ENCODE results near the gene SEPTIN1. TPM values are rescaled to one million over a fixed set of nuclear protein-coding genes. Genes with fewer than 3 reads are reported as not detected.

SEPTIN1 gene
- total and polyA plus RNA-seq, 2 donors (not counting 1 experiment from before 2014, with no cell fraction given): 0.17 TPM; not detected in 1

GRCh38 chr16:30377812-30378235 lies 4.5 kb downstream of the SEPTIN1 start:
- H3K4me3 ChIP-seq (replicated peaks in 1 of 4; ENCODE audit: control extremely low read depth in 1 of 4, insufficient read depth in 1 of 4, low read depth in 3 of 4, low read length in 4 of 4): peak overlapping the region; percentile 25 to 75 (median 52)
- peak overlapping the region; percentile 78 for H3K9ac ChIP-seq (ENCODE audit: insufficient read depth, low read length)
- no peaks in the 10 kb centered on the region for H3K9me3 ChIP-seq (ENCODE audit: control insufficient read depth, insufficient read depth, low read depth, low read length)
- peak overlapping the region; percentile 64 for H3K4me2 ChIP-seq (ENCODE audit: extremely low read depth, insufficient read depth, low read length)
- peaks cover 9% of the 10 kb centered on the region for H3K4me1 ChIP-seq (ENCODE audit: control insufficient read depth, extremely low read depth, insufficient read depth, low read length)
- H4K20me1 ChIP-seq (ENCODE audit: control insufficient read depth, extremely low read depth, insufficient read depth, low read length): no peaks in the 10 kb centered on the region
- H2AFZ ChIP-seq (ENCODE audit: low read length): peak overlapping the region; percentile 88
- TF ChIP-seq EZH2 (IDR thresholded peaks at IDR 0.05; ENCODE audit: low read length, missing control alignments) (no peak), CTCF (conservative IDR thresholded peaks at IDR 0.05 in 1 of 2, IDR thresholded peaks at IDR 0.05 in 1 of 2; ENCODE audit: low read depth in 1 of 2, low read length in 2 of 2) (no peak)
- peak; percentile 87 to 92 for DNase-seq (ENCODE audit: low read depth in 2 of 2)
- H3K27me3 ChIP-seq (ENCODE audit: control insufficient read depth, insufficient read depth, low read length): no peaks in the 10 kb centered on the region
- H3K36me3 ChIP-seq (ENCODE audit: control insufficient read depth, insufficient read depth, low read length): no peaks in the 10 kb centered on the region
- peaks cover 3% of the 10 kb centered on the region for H3K79me2 ChIP-seq (ENCODE audit: control insufficient read depth, insufficient read depth, low read length)
- H3K27ac ChIP-seq (ENCODE audit: insufficient read depth, low read length): peak overlapping the region; percentile 91

- Histone ChIP-seq H3K4me1 (ENCODE audit: control insufficient read depth, extremely low read depth, insufficient read depth, low read length) (peaks cover 9% of the 10 kb centered on the region), H3K36me3 (ENCODE audit: control insufficient read depth, insufficient read depth, low read length) (no peaks in the 10 kb centered on the region), H3K79me2 (ENCODE audit: control insufficient read depth, insufficient read depth, low read length) (peaks cover 3% of the 10 kb centered on the region), H3K27me3 (ENCODE audit: control insufficient read depth, insufficient read depth, low read length) (no peaks in the 10 kb centered on the region), H3K9ac (ENCODE audit: insufficient read depth, low read length) (peak overlapping the region; percentile 78), H3K27ac (ENCODE audit: insufficient read depth, low read length) (peak overlapping the region; percentile 91), H4K20me1 (ENCODE audit: control insufficient read depth, extremely low read depth, insufficient read depth, low read length) (no peaks in the 10 kb centered on the region), H3K4me2 (ENCODE audit: extremely low read depth, insufficient read depth, low read length) (peak overlapping the region; percentile 64), H3K9me3 (ENCODE audit: control insufficient read depth, insufficient read depth, low read depth, low read length) (no peaks in the 10 kb centered on the region), H2AFZ (ENCODE audit: low read length) (peak overlapping the region; percentile 88), H3K4me3 (replicated peaks in 1 of 4; ENCODE audit: control extremely low read depth in 1 of 4, insufficient read depth in 1 of 4, low read depth in 3 of 4, low read length in 4 of 4) (peak overlapping the region in 3 of 4 experiments; percentile 45 to 75 (median 58))
- DNase-seq (ENCODE audit: low read depth in 2 of 2): no peak
- no peak for TF ChIP-seq EZH2 (IDR thresholded peaks at IDR 0.05; ENCODE audit: low read length, missing control alignments)
- TF ChIP-seq CTCF (conservative IDR thresholded peaks at IDR 0.05 in 1 of 2, IDR thresholded peaks at IDR 0.05 in 1 of 2; ENCODE audit: low read depth in 1 of 2, low read length in 2 of 2): no peak
These were observed 5.1 kb downstream of the SEPTIN1 start for GRCh38 chr16:30377050-30377811.

GRCh38 chr16:30376461-30376902 lies 5.9 kb downstream of the SEPTIN1 start:
- DNase-seq (ENCODE audit: low read depth in 2 of 2): no peak
- no peaks in the 10 kb centered on the region for H3K36me3 ChIP-seq (ENCODE audit: control insufficient read depth, insufficient read depth, low read length)
- H3K4me3 ChIP-seq (replicated peaks in 1 of 4; ENCODE audit: control extremely low read depth in 1 of 4, insufficient read depth in 1 of 4, low read depth in 3 of 4, low read length in 4 of 4): no peak overlapping the region
- H4K20me1 ChIP-seq (ENCODE audit: control insufficient read depth, extremely low read depth, insufficient read depth, low read length): no peaks in the 10 kb centered on the region
- no peak overlapping the region for H3K9ac ChIP-seq (ENCODE audit: insufficient read depth, low read length)
- H3K27ac ChIP-seq (ENCODE audit: insufficient read depth, low read length): no peak overlapping the region
- no peaks in the 10 kb centered on the region for H3K27me3 ChIP-seq (ENCODE audit: control insufficient read depth, insufficient read depth, low read length)
- H3K4me1 ChIP-seq (ENCODE audit: control insufficient read depth, extremely low read depth, insufficient read depth, low read length): peaks cover 10% of the 10 kb centered on the region
- no peak for TF ChIP-seq EZH2 (IDR thresholded peaks at IDR 0.05; ENCODE audit: low read length, missing control alignments)
- no peak for TF ChIP-seq CTCF (conservative IDR thresholded peaks at IDR 0.05 in 1 of 2, IDR thresholded peaks at IDR 0.05 in 1 of 2; ENCODE audit: low read depth in 1 of 2, low read length in 2 of 2)
- H3K4me2 ChIP-seq (ENCODE audit: extremely low read depth, insufficient read depth, low read length): no peak overlapping the region
- H3K9me3 ChIP-seq (ENCODE audit: control insufficient read depth, insufficient read depth, low read depth, low read length): no peaks in the 10 kb centered on the region
- no peak overlapping the region for H2AFZ ChIP-seq (ENCODE audit: low read length)
- H3K79me2 ChIP-seq (ENCODE audit: control insufficient read depth, insufficient read depth, low read length): peaks cover 3% of the 10 kb centered on the region

Data from fibroblast of lung (primary cell).